Suprapubic skin (tissue), 4 donors: ENCODE measurements around the gene RUFY3. TPM values are rescaled to one million over a fixed set of nuclear protein-coding genes. Genes with fewer than 3 reads are reported as not detected.
"Not testable (repeated sequence)": the region's sequence is repeated elsewhere in the genome, so short reads cannot be mapped to it uniquely, and the experiment has no call there.

Experiments
- DNase-seq, 2 donors: peaks; one replicate each; pipeline ENCODE4 v3.0.0-alpha.2; 2019; ENCODE audit warnings: low spot score in 2 of 2
- H3K27ac ChIP-seq: fragments of 200-600 bp; sonication (generic); one replicate; pipeline ENCODE4 v1.5.1; 2019
- H3K27me3 ChIP-seq: fragments of 200-600 bp; sonication (generic); one replicate; pipeline ENCODE4 v1.5.1; 2019
- H3K36me3 ChIP-seq: fragments of 200-600 bp; sonication (generic); one replicate; pipeline ENCODE4 v1.5.1; 2019
- H3K4me1 ChIP-seq: fragments of 200-600 bp; sonication (generic); one replicate; pipeline ENCODE4 v1.5.1; 2019
- H3K4me3 ChIP-seq: fragments of 200-600 bp; sonication (generic); one replicate; pipeline ENCODE4 v1.5.1; 2019; ENCODE audit warnings: mild to moderate bottlenecking
- H3K9me3 ChIP-seq: fragments of 200-600 bp; sonication (generic); one replicate; pipeline ENCODE4 v1.5.1; 2019
- CTCF ChIP-seq, 2 donors: fragments of 200-600 bp in 1 of 2; fragments of 450-650 bp in 1 of 2; sonication (generic) in 1 of 2; IDR thresholded peaks; one replicate each; pipeline ENCODE4 v1.5.1; 2016 to 2019; ENCODE audit warnings: antibody characterized with exemption in 2 of 2, mild to moderate bottlenecking in 1 of 2, moderate library complexity in 1 of 2
- EP300 ChIP-seq: sonication (generic); formaldehyde crosslinking; IDR thresholded peaks from one replicate; pipeline ENCODE4 v1.6.1; 2017; ENCODE audit warnings: antibody characterized with exemption
- POLR2A ChIP-seq, 2 donors: fragments of 450-650 bp; IDR thresholded peaks; one replicate each; pipeline ENCODE4 v1.6.1; 2017; ENCODE audit warnings: antibody characterized with exemption in 2 of 2, mild to moderate bottlenecking in 2 of 2, moderate library complexity in 2 of 2
- POLR2AphosphoS5 ChIP-seq, 3 donors: sonication (generic); formaldehyde crosslinking; IDR thresholded peaks; one replicate each; pipeline ENCODE4 v1.6.1; 2017; ENCODE audit warnings: antibody characterized with exemption in 3 of 3
- WGBS: methylation state at CpG from one replicate; pipeline ENCODE4 v1.1.5; 2018; 5-methylcytosine and 5-hydroxymethylcytosine counted together
- total RNA-seq, 4 donors: library from RNA; depleted of rRNA; stranded (reverse); fragments of >200 nt; gene quantifications; one replicate each; pipeline ENCODE4 v1.1.0, GENCODE V29; 2016

Gene RUFY3
- total RNA-seq, 4 donors from 2014 or later = 53.2 to 155 (median 68.1) TPM

GRCh38 chr4:70688795-70689231 lies 33.0 kb upstream of the RUFY3 start:
- TF ChIP-seq EP300 = no peak
- TF ChIP-seq POLR2AphosphoS5 (IDR thresholded peaks at IDR 0.05) = no peak
- TF ChIP-seq CTCF (IDR thresholded peaks at IDR 0.05) = no peak
- no peak for TF ChIP-seq POLR2A (IDR thresholded peaks at IDR 0.05)
- WGBS = 2% methylated on average over 19 of the region's 19 CpGs
- Histone ChIP-seq H3K9me3 (no peaks in the 10 kb centered on the region), H3K4me3 (peak overlapping the region; percentile 92), H3K4me1 (peaks cover 38% of the 10 kb centered on the region), H3K27ac (peak overlapping the region; percentile 90), H3K36me3 (peaks cover 10% of the 10 kb centered on the region), H3K27me3 (no peaks in the 10 kb centered on the region)
- DNase-seq = peak in 1 of 2 donors; percentile 69

- no peak overlapping the region for H3K4me3 ChIP-seq
- peaks cover 10% of the 10 kb centered on the region for H3K36me3 ChIP-seq
- no peak overlapping the region for H3K27ac ChIP-seq
- no peak for TF ChIP-seq EP300
- TF ChIP-seq POLR2AphosphoS5 (IDR thresholded peaks at IDR 0.05) = no peak
- TF ChIP-seq CTCF (IDR thresholded peaks at IDR 0.05) = no peak
- TF ChIP-seq POLR2A (IDR thresholded peaks at IDR 0.05) = no peak
- WGBS = 85% methylated on average over 1 of the region's 1 CpG
- no peak for DNase-seq
- no peaks in the 10 kb centered on the region for H3K27me3 ChIP-seq
- H3K9me3 ChIP-seq = no peaks in the 10 kb centered on the region
- H3K4me1 ChIP-seq = peaks cover 38% of the 10 kb centered on the region
These were observed 30.1 kb upstream of the RUFY3 start for GRCh38 chr4:70691661-70692060.

GRCh38 chr4:70694633-70695032 lies 27.1 kb upstream of the RUFY3 start:
- H3K4me3 ChIP-seq, H3K9me3 ChIP-seq, H3K36me3 ChIP-seq, H3K27ac ChIP-seq, H3K27me3 ChIP-seq, DNase-seq: not testable (repeated sequence)
- H3K4me1 ChIP-seq = peaks cover 23% of the 10 kb centered on the region
- WGBS = 93% methylated on average over 7 of the region's 7 CpGs

- not testable (repeated sequence) for H3K27ac ChIP-seq, H3K36me3 ChIP-seq, H3K27me3 ChIP-seq, H3K4me3 ChIP-seq, DNase-seq, H3K9me3 ChIP-seq
- whole genome bisulfite sequencing = 95% methylated on average over 8 of the region's 8 CpGs
- H3K4me1 ChIP-seq = peaks cover 12% of the 10 kb centered on the region
These were observed 23.3 kb upstream of the RUFY3 start for GRCh38 chr4:70698435-70698834.

GRCh38 chr4:70700712-70701111 lies 21.1 kb upstream of the RUFY3 start:
- TF ChIP-seq CTCF (IDR thresholded peaks at IDR 0.05) = no peak
- no peak for TF ChIP-seq POLR2AphosphoS5 (IDR thresholded peaks at IDR 0.05)
- no peak for TF ChIP-seq EP300
- TF ChIP-seq POLR2A (IDR thresholded peaks at IDR 0.05) = no peak
- WGBS = 77% methylated on average over 5 of the region's 5 CpGs
- Histone ChIP-seq H3K4me1 (peaks cover 22% of the 10 kb centered on the region), H3K36me3 (no peaks in the 10 kb centered on the region), H3K27me3 (no peaks in the 10 kb centered on the region), H3K9me3 (no peaks in the 10 kb centered on the region), H3K4me3 (no peak overlapping the region), H3K27ac (no peak overlapping the region)
- no peak for DNase-seq

- TF ChIP-seq POLR2AphosphoS5 (IDR thresholded peaks at IDR 0.05) (no peak), CTCF (IDR thresholded peaks at IDR 0.05) (no peak), POLR2A (IDR thresholded peaks at IDR 0.05) (no peak), EP300 (no peak)
- Histone ChIP-seq H3K27me3 (no peaks in the 10 kb centered on the region), H3K36me3 (no peaks in the 10 kb centered on the region), H3K4me3 (no peak overlapping the region), H3K27ac (no peak overlapping the region), H3K4me1 (peaks cover 27% of the 10 kb centered on the region), H3K9me3 (no peaks in the 10 kb centered on the region)
- no peak for DNase-seq
- 59% methylated on average over 1 of the region's 1 CpG for WGBS
These were observed 20.5 kb upstream of the RUFY3 start for GRCh38 chr4:70701271-70701670.

- H3K4me1 ChIP-seq = peaks cover 38% of the 10 kb centered on the region
- not testable (repeated sequence) for H3K4me3 ChIP-seq, H3K27me3 ChIP-seq, H3K9me3 ChIP-seq, H3K27ac ChIP-seq, H3K36me3 ChIP-seq, DNase-seq
- WGBS = 51% methylated on average over 2 of the region's 2 CpGs
These were observed 19.2 kb upstream of the RUFY3 start for GRCh38 chr4:70702592-70702991.
